Choroid plexus epithelial cell (primary cell): ENCODE results near the gene CYTH1.

Experiments used
- DNase-seq: peaks from one replicate; pipeline ENCODE4 v3.0.0-alpha.2; 2010; ENCODE audit warnings: low read depth
- H3K4me3 ChIP-seq: 2 replicates; pipeline ENCODE4 v1.5.1; 2011; ENCODE audit warnings: low read depth, mild to moderate bottlenecking, control low read depth, low read length, moderate library complexity
- CTCF ChIP-seq: conservative IDR thresholded peaks from 2 replicates; pipeline ENCODE4 v1.5.1; 2011; ENCODE audit warnings: low read depth, mild to moderate bottlenecking, control low read depth, inconsistent platforms, low read length, moderate library complexity

CYTH1 gene

GRCh38 chr17:78645421-78646295 is 136.4 kb downstream of the CYTH1 start:
- peak; percentile 49 for DNase-seq
- H3K4me3 ChIP-seq = no peak overlapping the region
- TF ChIP-seq CTCF = no peak

GRCh38 chr17:78644931-78645351 is 137.1 kb downstream of the CYTH1 start:
- DNase-seq = no peak
- no peak for TF ChIP-seq CTCF
- no peak overlapping the region for H3K4me3 ChIP-seq

- no peak for TF ChIP-seq CTCF
- DNase-seq = no peak
- H3K4me3 ChIP-seq = no peak overlapping the region
Observed at GRCh38 chr17:78644224-78644623, 137.8 kb downstream of the CYTH1 start.

- no peak overlapping the region for H3K4me3 ChIP-seq
- DNase-seq = no peak
- TF ChIP-seq CTCF = no peak
Observed at GRCh38 chr17:78643326-78643725, 138.7 kb downstream of the CYTH1 start.

- no peak for DNase-seq
- H3K4me3 ChIP-seq = no peak overlapping the region
- no peak for TF ChIP-seq CTCF
Observed at GRCh38 chr17:78642707-78643106, 139.4 kb downstream of the CYTH1 start.

- H3K4me3 ChIP-seq = no peak overlapping the region
- TF ChIP-seq CTCF = no peak
Observed at GRCh38 chr17:78641666-78642065, 140.4 kb downstream of the CYTH1 start.

GRCh38 chr17:78641243-78641642 is 140.8 kb downstream of the CYTH1 start:
- H3K4me3 ChIP-seq = no peak overlapping the region
- DNase-seq = no peak
- TF ChIP-seq CTCF = no peak

More at GRCh38 chr17:78641666-78642065, 140.4 kb downstream of the CYTH1 start:
- no peak for DNase-seq
